GM10266 (cell line): Measurements from ENCODE around the gene MLF1.

Experiments
- DNase-seq: peaks from one replicate; pipeline ENCODE4 v3.0.0; 2012; ENCODE audit errors: extremely low spot score
- CTCF ChIP-seq: IDR thresholded peaks from 2 replicates; pipeline ENCODE4 v1.5.1; 2012; ENCODE audit warnings: mild to moderate bottlenecking, low read depth; ENCODE audit not compliant: control insufficient read depth, insufficient read depth; ENCODE audit errors: missing control alignments

The MLF1 gene

GRCh38 chr3:158574646-158575045 is 3.7 kb downstream of the MLF1 start:
- TF ChIP-seq CTCF: no peak
- DNase-seq: no peak

- TF ChIP-seq CTCF: no peak
- DNase-seq: no peak
These were observed 19.2 kb downstream of the MLF1 start for GRCh38 chr3:158590223-158590622.

GRCh38 chr3:158600787-158601186 is 29.8 kb downstream of the MLF1 start:
- no peak for DNase-seq
- TF ChIP-seq CTCF: no peak

- TF ChIP-seq CTCF: no peak
- DNase-seq: no peak
These were observed 31.2 kb downstream of the MLF1 start for GRCh38 chr3:158602227-158602626.

- DNase-seq: no peak
- no peak for TF ChIP-seq CTCF
These were observed 47.2 kb downstream of the MLF1 start for GRCh38 chr3:158617982-158618875.

GRCh38 chr3:158625881-158626280 is 54.9 kb downstream of the MLF1 start:
- no peak for TF ChIP-seq CTCF
- DNase-seq: no peak

GRCh38 chr3:158631981-158632380 is 61.0 kb downstream of the MLF1 start:
- no peak for TF ChIP-seq CTCF
- DNase-seq: no peak
